Body of pancreas (tissue), 4 donors: ENCODE data around the gene MACO1. TPM values are rescaled to one million over a fixed set of nuclear protein-coding genes. Genes with fewer than 3 reads are reported as not detected.
"Not testable (repeated sequence)": the region's sequence is repeated elsewhere in the genome, so short reads cannot be mapped to it uniquely, and the experiment has no call there.

ENCODE experiments used
- ATAC-seq: fragments of 150-250 bp; one replicate; pipeline ENCODE4 v1.9.1; 2016
- DNase-seq, 4 donors: peaks; one replicate each; pipeline ENCODE4 v3.0.0-alpha.2; 2019
- H3K27ac ChIP-seq, 4 donors: fragments of 200-600 bp; sonication (generic); 1 replicate in 3 of 4; 2 replicates in 1 of 4; pipeline versions ENCODE4 v1.5.1 to v1.6.1; 2016 to 2019; ENCODE audit warnings: mild to moderate bottlenecking in 1 of 4, mixed read lengths in 1 of 4, moderate library complexity in 1 of 4
- H3K27me3 ChIP-seq, 2 donors: fragments of 200-600 bp; sonication (generic); one replicate each; pipeline ENCODE4 v1.6.0; 2016; ENCODE audit warnings: mild to moderate bottlenecking in 1 of 2
- H3K36me3 ChIP-seq, 2 donors: fragments of 200-600 bp; sonication (generic); replicated peaks in 1 of 2; 2 replicates each; pipeline ENCODE4 v1.5.1; 2016; ENCODE audit warnings: low read depth in 2 of 2; ENCODE audit not compliant: insufficient read depth in 1 of 2
- H3K4me1 ChIP-seq: fragments of 200-600 bp; sonication (generic); one replicate; pipeline ENCODE4 v1.6.0; 2016
- H3K4me3 ChIP-seq, 2 donors: fragments of 200-600 bp; sonication (generic); 1 replicate in 1 of 2; 2 replicates in 1 of 2; pipeline ENCODE4 v1.5.1; 2016 to 2019
- H3K9me3 ChIP-seq, 3 donors: fragments of 200-600 bp; sonication (generic); 1 replicate in 2 of 3; 2 replicates in 1 of 3; pipeline ENCODE4 v1.5.1; 2016
- CTCF ChIP-seq, 7 experiments: fragments of 450-650 bp in 4 of 7; fragments of 200-600 bp in 3 of 7; sonication (generic) in 3 of 7; IDR thresholded peaks; one replicate each; pipeline ENCODE4 v1.5.1; 2016 to 2019; ENCODE audit warnings: antibody characterized with exemption in 7 of 7
- POLR2A ChIP-seq, 3 donors: fragments of 450-650 bp; IDR thresholded peaks; one replicate each; pipeline ENCODE4 v1.6.1; 2016; ENCODE audit warnings: antibody characterized with exemption in 3 of 3, mild to moderate bottlenecking in 2 of 3
- WGBS, 2 donors: methylation state at CpG; one replicate each; pipeline ENCODE4 v1.1.5; 2017; 5-methylcytosine and 5-hydroxymethylcytosine counted together
- intact Hi-C: fragments of 100-400 bp; cut with DNase I; formaldehyde crosslinking; loops from one replicate; pipeline ENCODE4 v1.15.1; 2023
- total RNA-seq, 2 donors: library from RNA; depleted of rRNA; stranded (reverse); fragments of >200 nt; gene quantifications; one replicate each; pipeline ENCODE4 v1.1.0, GENCODE V29; 2016

MACO1 gene
- total RNA-seq, 2 donors from 2014 or later: 21.3 to 23.4 TPM

- intact Hi-C loops: no loop called here
- Histone ChIP-seq H3K9me3 (no peaks in the 10 kb centered on the region), H3K4me1 (peaks cover 3% of the 10 kb centered on the region), H3K4me3 (no peak overlapping the region), H3K36me3 (peaks cover 0 to 2% of the 10 kb centered on the region in 2 donors), H3K27me3 (no peaks in the 10 kb centered on the region), H3K27ac (no peak overlapping the region)
- 86 to 93% methylated on average over 2 of the region's 2 CpGs for WGBS, 2 donors
- ATAC-seq (no peak), DNase-seq (no peak)
- no peak for TF ChIP-seq CTCF (IDR thresholded peaks at IDR 0.05)
- TF ChIP-seq POLR2A (IDR thresholded peaks at IDR 0.05): no peak
Measured at GRCh38 chr1:25450891-25451290, 20.2 kb downstream of the MACO1 start.

- ATAC-seq (no peak), DNase-seq (no peak)
- intact Hi-C loops: no loop called here
- no peaks in the 10 kb centered on the region for H3K4me1 ChIP-seq
- no peaks in the 10 kb centered on the region for H3K9me3 ChIP-seq
- H3K36me3 ChIP-seq: peaks cover 0 to 2% of the 10 kb centered on the region in 2 donors
- WGBS, 2 donors: 93 to 94% methylated on average over 3 of the region's 3 CpGs
- no peaks in the 10 kb centered on the region for H3K27me3 ChIP-seq
- H3K27ac ChIP-seq: no peak overlapping the region
- no peak for TF ChIP-seq CTCF (IDR thresholded peaks at IDR 0.05)
- no peak for TF ChIP-seq POLR2A (IDR thresholded peaks at IDR 0.05)
- H3K4me3 ChIP-seq: no peak overlapping the region
Measured at GRCh38 chr1:25451908-25452307, 21.2 kb downstream of the MACO1 start.

- TF ChIP-seq POLR2A (IDR thresholded peaks at IDR 0.05): no peak
- no peak for TF ChIP-seq CTCF (IDR thresholded peaks at IDR 0.05)
- peaks cover 0 to 8% of the 10 kb centered on the region in 2 donors for H3K36me3 ChIP-seq
- H3K27me3 ChIP-seq: no peaks in the 10 kb centered on the region
- ATAC-seq (no peak), DNase-seq (no peak)
- no peak overlapping the region for H3K4me3 ChIP-seq
- H3K4me1 ChIP-seq: no peaks in the 10 kb centered on the region
- H3K9me3 ChIP-seq: no peaks in the 10 kb centered on the region
- intact Hi-C loops: no loop called here
- H3K27ac ChIP-seq: no peak overlapping the region
- 77 to 93% methylated on average over 4 of the region's 4 CpGs for WGBS, 2 donors
Measured at GRCh38 chr1:25456502-25456901, 25.8 kb downstream of the MACO1 start.

GRCh38 chr1:25458541-25459298, 28.0 kb downstream of the MACO1 start:
- H3K27ac ChIP-seq: no peak overlapping the region
- ATAC-seq: no peak
- H3K4me1 ChIP-seq: peaks cover 8% of the 10 kb centered on the region
- 60 to 67% methylated on average over 7 of the region's 7 CpGs for WGBS, 2 donors
- H3K27me3 ChIP-seq: no peaks in the 10 kb centered on the region
- peaks cover 0 to 8% of the 10 kb centered on the region in 2 donors for H3K36me3 ChIP-seq
- DNase-seq: no peak
- H3K9me3 ChIP-seq: no peaks in the 10 kb centered on the region
- H3K4me3 ChIP-seq: no peak overlapping the region
- TF ChIP-seq CTCF (IDR thresholded peaks at IDR 0.05) (no peak), POLR2A (IDR thresholded peaks at IDR 0.05) (no peak)
- intact Hi-C loops: no loop called here

- ATAC-seq (no peak), DNase-seq (no peak)
- 68 to 73% methylated on average over 3 of the region's 3 CpGs for WGBS, 2 donors
- intact Hi-C loops: no loop called here
- peaks cover 8% of the 10 kb centered on the region for H3K4me1 ChIP-seq
- H3K36me3 ChIP-seq: peaks cover 0 to 6% of the 10 kb centered on the region in 2 donors
- H3K27me3 ChIP-seq: no peaks in the 10 kb centered on the region
- no peak overlapping the region for H3K27ac ChIP-seq
- TF ChIP-seq CTCF (IDR thresholded peaks at IDR 0.05) (no peak), POLR2A (IDR thresholded peaks at IDR 0.05) (no peak)
- H3K4me3 ChIP-seq: no peak overlapping the region
- H3K9me3 ChIP-seq: no peaks in the 10 kb centered on the region
Measured at GRCh38 chr1:25460020-25460419, 29.3 kb downstream of the MACO1 start.

GRCh38 chr1:25460816-25461215, 30.1 kb downstream of the MACO1 start:
- H3K9me3 ChIP-seq, DNase-seq, H3K36me3 ChIP-seq, intact Hi-C loops, H3K27ac ChIP-seq, H3K4me3 ChIP-seq, ATAC-seq, H3K27me3 ChIP-seq: not testable (repeated sequence)
- WGBS, 2 donors: 81 to 83% methylated on average over 4 of the region's 4 CpGs
- peaks cover 14% of the 10 kb centered on the region for H3K4me1 ChIP-seq
